HepG2 (cell line): ENCODE results near the gene ASPHD1. TPM values are rescaled to one million over a fixed set of nuclear protein-coding genes. Genes with fewer than 3 reads are reported as not detected.

Source experiments
- AFF4 ChIP-seq: sonication (generic); formaldehyde crosslinking; IDR thresholded peaks from 2 replicates; pipeline ENCODE4 v1.4.0; 2020; ENCODE audit warnings: missing genetic modification reagents
- EHMT2 ChIP-seq: fragments of 200-600 bp; sonication (generic); IDR thresholded peaks from 2 replicates; pipeline ENCODE4 v1.7.0; 2017; ENCODE audit warnings: antibody characterized with exemption, low read depth, low read length, borderline replicate concordance
- FOXA1 ChIP-seq, 2 experiments: fragments of 450-650 bp in 1 of 2; sonication (generic) in 1 of 2; formaldehyde crosslinking in 1 of 2; IDR thresholded peaks; 2 replicates each; pipeline versions ENCODE4 v1.4.0 to v1.6.1; 2016 to 2020; ENCODE audit warnings: missing genetic modification reagents in 1 of 2
- FOXP1 ChIP-seq, 2 experiments: fragments of 450-650 bp in 1 of 2; IDR thresholded peaks; 2 replicates each; pipeline ENCODE4 v1.6.1; 2017 to 2018; ENCODE audit warnings: antibody characterized with exemption in 1 of 2
- GABPA ChIP-seq, 2 experiments: IDR thresholded peaks; 2 replicates each; pipeline ENCODE4 v1.6.1; 2011 to 2016; ENCODE audit warnings: low read depth in 2 of 2, low read length in 1 of 2, missing biosample characterization in 1 of 2, missing genetic modification characterization in 1 of 2
- HNRNPLL ChIP-seq: fragments of 200-400 bp; formaldehyde crosslinking; IDR thresholded peaks from 2 replicates; pipeline ENCODE4 v1.6.1; 2017; ENCODE audit warnings: mild to moderate bottlenecking, low read depth, low read length; ENCODE audit not compliant: poor library complexity, severe bottlenecking
- IRF9 ChIP-seq: sonication (generic); formaldehyde crosslinking; IDR thresholded peaks from 2 replicates; pipeline ENCODE4 v1.8.0; 2022; ENCODE audit warnings: missing genetic modification reagents, mild to moderate bottlenecking, borderline replicate concordance
- LCORL ChIP-seq, 2 experiments: fragments of 450-650 bp in 1 of 2; sonication (generic) in 1 of 2; formaldehyde crosslinking in 1 of 2; IDR thresholded peaks; 2 replicates each; pipeline versions ENCODE4 v1.5.0 to v1.6.1; 2017 to 2020; ENCODE audit warnings: antibody characterized with exemption in 1 of 2, missing genetic modification reagents in 1 of 2
- MAFF ChIP-seq: IDR thresholded peaks from 2 replicates; pipeline ENCODE4 v1.6.1; 2011; ENCODE audit warnings: low read depth, low read length, improper control_type of control experiment
- MED1 ChIP-seq: sonication (generic); formaldehyde crosslinking; IDR thresholded peaks from 2 replicates; pipeline ENCODE4 v1.4.0; 2020; ENCODE audit warnings: missing genetic modification reagents
- NFIC ChIP-seq: IDR thresholded peaks from 2 replicates; pipeline ENCODE4 v1.6.1; 2012; ENCODE audit warnings: mild to moderate bottlenecking, low read length, inconsistent platforms
- NR2F6 ChIP-seq, 2 experiments: IDR thresholded peaks; 2 replicates each; pipeline ENCODE4 v1.6.1; 2016; ENCODE audit warnings: antibody characterized with exemption in 1 of 2, mild to moderate bottlenecking in 1 of 2
- PLRG1 ChIP-seq: fragments of 450-650 bp; conservative IDR thresholded peaks from 2 replicates; pipeline ENCODE4 v1.6.1; 2016
- PPARG ChIP-seq: conservative IDR thresholded peaks from 2 replicates; pipeline ENCODE4 v1.6.1; 2016; ENCODE audit warnings: missing biosample characterization, missing genetic modification reagents
- SRF ChIP-seq: IDR thresholded peaks from 2 replicates; pipeline ENCODE4 v1.6.1; 2011; ENCODE audit warnings: mild to moderate bottlenecking, low read depth, low read length, moderate library complexity
- YY1 ChIP-seq: IDR thresholded peaks from 2 replicates; pipeline ENCODE4 v1.6.1; 2011; ENCODE audit warnings: low read length, low read depth, moderate library complexity, mild to moderate bottlenecking; ENCODE audit not compliant: insufficient read depth, insufficient replicate concordance
- ZBTB7B ChIP-seq: sonication (generic); formaldehyde crosslinking; IDR thresholded peaks from 2 replicates; pipeline ENCODE4 v1.4.0; 2020; ENCODE audit warnings: missing genetic modification reagents
- ZFP37 ChIP-seq: sonication (generic); formaldehyde crosslinking; IDR thresholded peaks from 2 replicates; pipeline ENCODE4 v1.4.0; 2020; ENCODE audit warnings: missing genetic modification reagents, borderline replicate concordance
- ZNF234 ChIP-seq: sonication (generic); formaldehyde crosslinking; conservative IDR thresholded peaks from 2 replicates; pipeline ENCODE4 v1.5.1; 2020; ENCODE audit warnings: mild to moderate bottlenecking, missing genetic modification reagents
- ZNF251 ChIP-seq: sonication (generic); formaldehyde crosslinking; IDR thresholded peaks from 2 replicates; pipeline ENCODE4 v1.9.0; 2021; ENCODE audit warnings: mild to moderate bottlenecking, missing genetic modification reagents
- ZNF567 ChIP-seq: sonication (generic); formaldehyde crosslinking; IDR thresholded peaks from 2 replicates; pipeline ENCODE4 v1.8.1; 2023; ENCODE audit warnings: mild to moderate bottlenecking, missing genetic modification reagents, borderline replicate concordance
- ZNF790 ChIP-seq: sonication (generic); formaldehyde crosslinking; IDR thresholded peaks from 2 replicates; pipeline ENCODE4 v1.8.0; 2022; ENCODE audit warnings: missing genetic modification reagents, mild to moderate bottlenecking, borderline replicate concordance
- polyA plus RNA-seq, 8 experiments: library from polyadenylated mRNA; depleted of rRNA in 3 of 8; stranded (reverse) in 7 of 8; unstranded in 1 of 8; fragments of >200 nt; fragmentation: Illumina TruSeq in 4 of 8; extraction: Trizol in 4 of 8; gene quantifications; 2 replicates each; pipeline versions ENCODE4 v1.2.1 to v1.2.3, GENCODE V29; 2011 to 2016; ENCODE audit warnings: low read depth in 4 of 8, missing spikeins in 1 of 8, mixed read lengths in 1 of 8; ENCODE audit not compliant: insufficient read depth in 1 of 8
- total RNA-seq, 5 experiments: library from RNA; depleted of rRNA; stranded (reverse); fragments of >200 nt; fragmentation: Illumina TruSeq; extraction: Trizol; gene quantifications; 2 replicates each; pipeline ENCODE4 v1.2.3, GENCODE V29; 2016; ENCODE audit warnings: low read depth in 1 of 5
- TF ChIP-seq, protein P1 (sequence below): sonication (generic); formaldehyde crosslinking; IDR thresholded peaks from 2 replicates; pipeline ENCODE4 v1.4.0; 2020; ENCODE audit warnings: missing genetic modification reagents

The ASPHD1 gene
- total and polyA plus RNA-seq, 2 of the 13 experiments (the other 11 are each of a cell fraction or from before 2014, with no cell fraction given) = 13.1 to 19.7 TPM

DNA sequence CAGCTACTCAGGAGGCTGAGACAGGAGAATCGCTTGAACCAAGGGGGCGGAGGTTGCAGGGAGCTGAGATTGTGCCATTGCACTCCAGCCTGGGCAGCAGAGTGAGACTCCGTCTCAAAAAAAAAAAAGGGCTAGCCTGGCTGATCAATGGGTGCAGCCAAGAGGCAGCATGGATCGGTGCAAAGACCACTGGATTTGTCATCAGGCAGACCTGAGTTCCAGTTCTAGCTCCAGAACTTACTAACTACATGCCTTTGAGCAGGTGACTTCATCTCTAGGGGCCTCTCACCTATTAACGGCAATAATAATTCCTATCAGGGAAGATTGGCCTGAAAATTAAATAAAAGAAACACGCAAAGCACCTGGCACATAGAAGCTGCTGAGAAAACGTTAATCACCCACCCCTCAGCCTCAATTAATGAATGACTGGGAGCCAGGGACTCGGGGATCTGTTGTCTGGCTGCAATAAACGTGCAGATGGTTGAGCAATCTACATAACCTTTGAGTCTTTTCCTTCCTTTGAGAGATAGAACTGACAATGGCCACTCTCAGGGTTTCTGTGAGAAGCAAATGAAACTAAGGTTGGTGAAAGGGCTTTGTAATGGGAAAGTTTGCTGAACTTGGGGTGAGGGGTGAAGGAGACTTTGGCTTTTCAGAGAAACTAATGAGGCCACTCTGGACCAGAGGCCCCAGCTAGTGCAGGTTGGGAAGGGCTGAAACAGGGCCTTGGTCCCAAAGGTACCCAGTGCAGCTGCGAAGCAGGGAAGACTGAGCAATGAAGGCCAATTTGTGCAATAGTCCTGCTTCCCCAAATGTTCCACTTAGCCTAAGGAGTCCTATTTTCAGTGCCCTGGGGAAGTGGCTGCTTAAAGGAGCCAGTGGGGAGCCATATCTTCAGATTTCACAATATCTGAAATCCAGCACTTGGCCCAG, 8.5 kb upstream of the ASPHD1 start (continued):
- TF ChIP-seq FOXP1 (IDR thresholded peaks at IDR 0.05) (no peak), FOXP1 (CRISPR knock-in tag; IDR thresholded peaks at IDR 0.05) (peak; percentile 40; the same call in 1 of the 2 replicates), AFF4 (no peak), PLRG1 (no peak), EHMT2 (peak; percentile 84; the same call in 1 of the 2 replicates), NR2F6 (IDR thresholded peaks at IDR 0.05) (peak; percentile 78; the same call in 1 of the 2 replicates), NR2F6 (CRISPR knock-in tag; IDR thresholded peaks at IDR 0.05) (peak; percentile 62; the same call in 1 of the 2 replicates), MED1 (peak; percentile 52; the same call in 1 of the 2 replicates), MAFF (no peak), ZNF234 (CRISPR knock-in tag) (no peak), SRF (no peak), ZNF567 (CRISPR knock-in tag) (0 out of 2 replicates have a peak, but pooled peaks have one; percentile 28), ZFP37 (CRISPR knock-in tag) (no peak), YY1 (peak; percentile 62), FOXA1 (IDR thresholded peaks at IDR 0.05) (no peak), FOXA1 (CRISPR knock-in tag; IDR thresholded peaks at IDR 0.05) (no peak), IRF9 (CRISPR knock-in tag) (no peak), NFIC (no peak), ZBTB7B (peak; percentile 49; the same call in 1 of the 2 replicates), HNRNPLL (no peak), ZNF790 (no peak), GABPA (IDR thresholded peaks at IDR 0.05; ENCODE audit: low read depth, low read length) (no peak), GABPA (CRISPR knock-in tag; IDR thresholded peaks at IDR 0.05; ENCODE audit: low read depth) (no peak), PPARG (CRISPR knock-in tag) (peak; percentile 74), LCORL (IDR thresholded peaks at IDR 0.05) (no peak), LCORL (CRISPR knock-in tag; IDR thresholded peaks at IDR 0.05) (peak; percentile 23; the same call in 1 of the 2 replicates), ZNF251 (CRISPR knock-in tag) (no peak)
- TF ChIP-seq, protein P1, sequence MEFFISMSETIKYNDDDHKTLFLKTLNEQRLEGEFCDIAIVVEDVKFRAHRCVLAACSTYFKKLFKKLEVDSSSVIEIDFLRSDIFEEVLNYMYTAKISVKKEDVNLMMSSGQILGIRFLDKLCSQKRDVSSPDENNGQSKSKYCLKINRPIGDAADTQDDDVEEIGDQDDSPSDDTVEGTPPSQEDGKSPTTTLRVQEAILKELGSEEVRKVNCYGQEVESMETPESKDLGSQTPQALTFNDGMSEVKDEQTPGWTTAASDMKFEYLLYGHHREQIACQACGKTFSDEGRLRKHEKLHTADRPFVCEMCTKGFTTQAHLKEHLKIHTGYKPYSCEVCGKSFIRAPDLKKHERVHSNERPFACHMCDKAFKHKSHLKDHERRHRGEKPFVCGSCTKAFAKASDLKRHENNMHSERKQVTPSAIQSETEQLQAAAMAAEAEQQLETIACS (CRISPR knock-in tag) = no peak
